GM19238 (cell line): ENCODE data around the gene SAXO2.
"Not testable (repeated sequence)": the region's sequence is repeated elsewhere in the genome, so short reads cannot be mapped to it uniquely, and the experiment has no call there.

Source experiments
- DNase-seq: peaks from one replicate; pipeline ENCODE4 v3.0.0; 2011; ENCODE audit warnings: low spot score; ENCODE audit not compliant: insufficient read length

SAXO2 gene

DNA sequence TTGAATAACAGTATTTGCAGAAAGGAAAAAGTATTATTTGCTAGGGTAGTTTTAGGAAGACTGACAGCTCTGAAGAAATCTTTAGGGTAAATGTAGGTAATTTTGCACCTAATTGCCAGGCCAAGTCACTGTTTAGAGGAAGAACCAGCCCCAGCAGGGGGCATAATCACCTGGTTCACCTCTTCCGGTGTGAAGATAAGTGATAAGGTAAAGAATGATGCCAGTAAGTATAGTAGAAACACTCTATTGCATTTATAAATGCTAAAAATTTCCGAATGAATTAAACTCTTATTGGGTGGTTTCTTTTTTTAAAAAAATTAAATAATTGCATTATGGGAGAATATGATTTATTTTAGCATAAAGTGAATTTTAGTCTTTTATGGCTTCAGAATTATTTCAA is 21.8 kb downstream of the SAXO2 start:
- DNase-seq, result not testable (repeated sequence)

- not testable (repeated sequence) for DNase-seq
Observed at GRCh38 chr15:82286475-82286874, 23.9 kb downstream of the SAXO2 start.

DNA sequence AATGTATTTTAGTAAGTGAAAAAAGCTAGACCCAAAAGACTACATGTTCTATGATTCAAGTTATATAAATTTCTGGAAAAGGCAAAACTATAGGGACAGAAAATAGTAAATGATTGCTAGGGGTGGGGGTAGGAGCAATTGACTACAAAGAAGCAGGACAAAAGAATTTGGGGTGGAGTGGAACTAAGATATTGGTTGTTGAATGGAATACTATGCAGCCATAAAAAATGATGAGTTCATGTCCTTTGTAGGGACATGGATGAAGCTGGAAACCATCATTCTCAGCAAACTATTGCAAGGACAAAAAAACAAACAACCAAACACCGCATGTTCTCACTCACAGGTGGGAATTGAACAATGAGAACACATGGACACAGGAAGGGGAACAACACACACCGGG is 25.6 kb downstream of the SAXO2 start:
- not testable (repeated sequence) for DNase-seq

GRCh38 chr15:82292271-82292670 is 29.7 kb downstream of the SAXO2 start:
- DNase-seq, result no peak

DNA sequence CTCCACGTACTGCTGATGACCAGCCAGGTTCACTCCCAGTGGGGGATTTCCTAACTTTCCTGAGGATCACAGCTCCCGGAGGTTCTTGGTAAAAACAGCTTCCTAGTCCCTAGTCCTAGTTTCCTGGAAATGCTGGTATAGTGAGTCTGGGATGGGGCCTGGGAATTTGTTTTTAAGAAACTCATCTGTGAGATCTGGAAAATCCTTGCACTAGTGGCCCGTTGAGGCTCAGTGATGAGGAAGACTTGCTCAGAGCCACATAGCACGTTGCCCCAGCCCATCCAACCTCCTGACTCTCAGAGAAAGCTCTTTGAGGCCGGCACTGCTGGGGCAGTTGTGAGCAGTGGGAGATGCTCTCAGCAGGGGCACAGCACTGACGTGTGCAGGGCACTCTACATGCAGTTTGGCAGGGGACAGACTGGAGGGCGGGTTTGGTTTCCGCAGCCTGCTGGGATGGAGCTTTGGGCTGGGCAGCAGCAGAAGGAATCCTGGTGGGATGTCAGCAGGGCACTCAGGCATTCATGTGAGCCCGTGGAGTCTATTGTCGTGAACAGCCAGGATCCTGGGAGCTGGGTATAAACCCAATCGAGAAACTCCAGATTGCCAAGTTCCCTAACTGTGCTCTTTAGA is 31.6 kb downstream of the SAXO2 start:
- no peak for DNase-seq

- no peak for DNase-seq
Observed at GRCh38 chr15:82297546-82297945, 34.9 kb downstream of the SAXO2 start.

DNA sequence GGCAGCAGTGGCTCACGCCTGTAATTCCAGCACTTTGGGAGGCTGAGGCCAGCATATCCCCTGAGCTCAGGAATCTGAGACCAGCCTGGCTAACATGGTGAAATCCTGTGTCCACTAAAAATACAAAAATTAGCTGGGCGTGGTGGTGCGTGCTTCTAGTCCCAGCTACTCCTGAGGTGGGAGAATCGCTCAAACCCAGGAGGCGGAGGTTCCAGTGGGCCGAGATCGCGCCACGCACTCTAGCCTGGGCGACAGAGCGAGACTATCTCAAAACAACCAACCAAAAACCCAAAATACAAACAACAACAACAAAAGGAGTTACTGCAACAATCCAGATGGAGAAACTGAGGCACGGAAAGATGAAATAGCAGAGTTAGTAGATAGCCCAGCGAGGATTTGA is 35.4 kb downstream of the SAXO2 start:
- DNase-seq, result no peak

DNA sequence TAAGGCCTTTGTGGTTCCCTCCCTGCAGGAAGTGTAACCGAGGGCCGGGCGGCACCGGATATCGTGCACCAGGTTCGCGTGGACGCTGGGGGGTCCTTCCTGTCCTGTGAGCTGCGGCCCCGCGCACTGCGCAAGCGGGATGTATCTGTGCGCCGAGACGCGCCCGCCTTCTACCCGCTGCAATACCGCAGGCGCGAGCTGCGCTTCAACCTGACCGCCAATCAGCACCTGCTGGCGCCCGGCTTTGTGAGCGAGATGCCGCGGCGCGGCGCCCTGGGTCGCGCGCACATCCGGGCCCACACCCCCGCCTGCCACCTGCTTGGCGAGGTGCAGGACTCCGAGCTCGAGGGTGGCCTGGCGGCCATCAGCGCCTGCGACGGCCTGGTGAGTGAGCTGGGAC is 35.9 kb downstream of the SAXO2 start:
- no peak for DNase-seq

DNA sequence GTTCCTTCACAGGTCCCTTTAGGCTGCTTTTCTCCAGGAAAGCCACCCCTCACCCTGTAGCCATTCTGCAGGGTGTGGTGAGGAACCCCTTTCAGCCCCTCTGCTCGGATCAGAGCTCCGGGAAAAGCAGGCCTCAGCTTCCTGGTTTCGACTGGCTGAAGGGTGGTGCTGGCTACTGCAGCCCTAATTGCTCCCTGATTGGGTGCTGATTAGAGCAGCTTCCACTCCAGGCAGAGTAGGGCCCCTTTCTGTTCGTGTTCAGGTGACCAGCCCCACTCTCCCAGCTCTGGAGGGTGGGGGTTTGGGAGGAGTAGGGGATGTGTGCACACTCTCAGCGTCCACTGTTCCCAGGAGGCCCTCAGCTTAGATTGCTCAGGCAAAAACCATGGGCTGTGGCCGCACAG is 36.9 kb downstream of the SAXO2 start:
- DNase-seq, result not testable (repeated sequence)

GRCh38 chr15:82300326-82300725 is 37.7 kb downstream of the SAXO2 start:
- not testable (repeated sequence) for DNase-seq

DNA sequence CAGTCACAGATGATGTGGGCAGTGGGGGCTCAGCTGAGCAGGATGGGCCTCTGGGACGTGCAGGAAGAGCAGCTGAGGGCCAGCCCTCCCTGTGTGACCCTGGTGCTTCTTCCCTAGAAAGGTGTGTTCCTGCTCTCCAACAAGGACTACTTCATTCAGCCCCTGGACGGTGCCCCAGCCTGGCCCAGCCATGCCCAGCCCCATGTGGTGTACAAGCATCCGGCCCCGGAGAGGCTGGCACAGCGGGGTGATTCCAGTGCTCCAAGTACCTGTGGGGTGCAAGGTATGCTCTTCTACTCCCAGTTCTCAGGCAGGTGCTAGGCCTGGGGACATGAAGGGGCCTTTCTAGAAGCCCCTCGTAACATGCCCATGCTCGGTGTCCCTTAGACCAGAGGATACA is 38.3 kb downstream of the SAXO2 start:
- no peak for DNase-seq

GRCh38 chr15:82301296-82302016 is 38.8 kb downstream of the SAXO2 start:
- DNase-seq, result no peak

GRCh38 chr15:82303956-82304777 is 41.5 kb downstream of the SAXO2 start:
- DNase-seq, result no peak

GRCh38 chr15:82304778-82305090 is 42.1 kb downstream of the SAXO2 start:
- DNase-seq, result no peak

GRCh38 chr15:82305621-82306048 is 43.0 kb downstream of the SAXO2 start:
- no peak for DNase-seq

- no peak for DNase-seq
Observed at GRCh38 chr15:82306791-82307713, 44.4 kb downstream of the SAXO2 start.

DNA sequence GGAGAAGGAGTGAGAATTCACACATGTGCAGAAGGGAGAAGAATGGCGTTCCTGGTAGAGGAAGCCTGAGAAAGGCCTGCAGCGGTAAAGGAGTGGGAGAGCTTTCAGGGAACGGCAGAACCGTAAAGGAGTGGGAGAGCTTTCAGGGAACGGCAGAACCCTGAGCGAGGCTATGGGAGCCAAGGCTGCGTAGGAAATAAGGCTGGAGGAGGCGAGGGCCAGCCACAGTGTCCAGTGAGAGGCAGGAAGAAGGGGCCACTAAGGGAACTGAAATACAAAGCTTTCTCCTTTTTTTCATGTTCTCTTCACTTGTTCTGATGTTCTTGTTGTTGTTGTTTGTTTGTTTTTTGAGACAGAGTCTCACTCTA is 45.1 kb downstream of the SAXO2 start:
- DNase-seq, result no peak

DNA sequence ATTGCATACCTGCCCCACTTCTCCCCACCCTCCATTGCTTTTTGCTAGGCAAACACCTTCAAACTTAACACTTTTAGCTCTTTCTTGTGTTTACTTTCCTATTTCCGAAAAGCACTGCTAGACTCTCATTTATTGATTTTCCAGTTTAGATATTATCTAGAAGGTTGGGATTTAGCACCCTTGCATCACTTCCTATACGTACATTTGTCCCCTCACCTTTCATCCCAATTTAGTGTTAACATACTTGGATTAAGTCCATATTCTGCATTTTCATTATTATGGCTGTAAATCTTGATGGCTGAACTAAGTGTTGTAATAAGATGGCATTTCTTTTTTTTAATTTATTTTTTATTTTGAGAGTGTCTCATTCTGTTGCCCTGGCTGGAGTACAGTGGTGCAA is 47.2 kb downstream of the SAXO2 start:
- DNase-seq, result no peak

- not testable (repeated sequence) for DNase-seq
Observed at GRCh38 chr15:82311321-82311720, 48.7 kb downstream of the SAXO2 start.

- DNase-seq, result no peak
Observed at GRCh38 chr15:82312586-82313349, 50.1 kb downstream of the SAXO2 start.

DNA sequence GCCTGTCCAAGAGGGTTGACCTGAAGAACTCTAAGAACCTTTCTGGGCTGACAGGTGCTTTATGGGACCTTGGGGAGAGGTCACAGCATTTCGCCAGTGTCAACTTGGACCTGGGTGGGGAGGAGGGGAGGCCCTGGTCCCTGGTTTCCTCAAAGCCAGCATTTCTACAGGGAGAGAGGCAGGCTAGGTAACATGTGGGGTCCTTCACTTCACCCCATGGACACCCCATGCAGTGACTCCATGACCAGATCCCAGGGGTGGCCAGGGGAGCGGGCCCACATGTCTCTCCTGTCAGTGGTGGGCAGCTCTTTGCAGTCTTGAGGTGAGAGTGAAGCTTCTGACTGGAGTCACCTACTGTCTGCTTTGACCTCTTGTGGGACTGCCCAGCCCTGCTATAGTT is 50.8 kb downstream of the SAXO2 start:
- no peak for DNase-seq
